Tibial nerve (tissue), 4 donors: ENCODE data around the gene PHF20.
"Not testable (repeated sequence)": the region's sequence is repeated elsewhere in the genome, so short reads cannot be mapped to it uniquely, and the experiment has no call there.

Experiments used
- EP300 ChIP-seq, 2 donors: sonication (generic); formaldehyde crosslinking; IDR thresholded peaks; one replicate each; pipeline ENCODE4 v1.6.1; 2017; ENCODE audit warnings: antibody characterized with exemption in 2 of 2, mild to moderate bottlenecking in 1 of 2
- POLR2A ChIP-seq, 2 donors: fragments of 450-650 bp; IDR thresholded peaks; one replicate each; pipeline ENCODE4 v1.6.1; 2017; ENCODE audit warnings: antibody characterized with exemption in 2 of 2, mild to moderate bottlenecking in 2 of 2, moderate library complexity in 2 of 2
- TF ChIP-seq, protein P1 (sequence below), 5 experiments: fragments of 200-600 bp in 3 of 5; fragments of 450-650 bp in 2 of 5; sonication (generic) in 3 of 5; IDR thresholded peaks; one replicate each; pipeline ENCODE4 v1.5.1; 2016 to 2019; ENCODE audit warnings: antibody characterized with exemption in 5 of 5, mild to moderate bottlenecking in 3 of 5, moderate library complexity in 2 of 5

DNA sequence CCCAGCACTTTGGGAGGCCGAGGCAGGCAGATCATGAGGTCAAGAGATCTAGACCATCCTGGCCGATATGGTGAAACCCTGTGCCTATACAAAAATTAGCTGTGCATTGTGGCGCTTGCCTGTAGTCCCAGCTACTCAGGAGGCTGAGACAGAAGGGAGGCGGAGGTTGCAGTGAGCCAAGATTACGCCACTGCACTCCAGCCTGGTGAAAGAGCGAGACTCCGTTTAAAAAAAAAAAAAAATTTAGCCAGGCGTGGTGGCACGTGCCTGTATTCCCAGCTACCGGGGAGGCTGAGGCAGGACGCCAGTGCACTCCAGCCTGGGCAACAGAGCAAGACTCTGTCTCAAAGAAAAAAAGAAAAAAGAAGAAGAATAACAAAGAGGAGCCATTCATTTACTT lies 10.3 kb upstream of the PHF20 start:
- TF ChIP-seq, protein P1, sequence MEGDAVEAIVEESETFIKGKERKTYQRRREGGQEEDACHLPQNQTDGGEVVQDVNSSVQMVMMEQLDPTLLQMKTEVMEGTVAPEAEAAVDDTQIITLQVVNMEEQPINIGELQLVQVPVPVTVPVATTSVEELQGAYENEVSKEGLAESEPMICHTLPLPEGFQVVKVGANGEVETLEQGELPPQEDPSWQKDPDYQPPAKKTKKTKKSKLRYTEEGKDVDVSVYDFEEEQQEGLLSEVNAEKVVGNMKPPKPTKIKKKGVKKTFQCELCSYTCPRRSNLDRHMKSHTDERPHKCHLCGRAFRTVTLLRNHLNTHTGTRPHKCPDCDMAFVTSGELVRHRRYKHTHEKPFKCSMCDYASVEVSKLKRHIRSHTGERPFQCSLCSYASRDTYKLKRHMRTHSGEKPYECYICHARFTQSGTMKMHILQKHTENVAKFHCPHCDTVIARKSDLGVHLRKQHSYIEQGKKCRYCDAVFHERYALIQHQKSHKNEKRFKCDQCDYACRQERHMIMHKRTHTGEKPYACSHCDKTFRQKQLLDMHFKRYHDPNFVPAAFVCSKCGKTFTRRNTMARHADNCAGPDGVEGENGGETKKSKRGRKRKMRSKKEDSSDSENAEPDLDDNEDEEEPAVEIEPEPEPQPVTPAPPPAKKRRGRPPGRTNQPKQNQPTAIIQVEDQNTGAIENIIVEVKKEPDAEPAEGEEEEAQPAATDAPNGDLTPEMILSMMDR (IDR thresholded peaks at IDR 0.05) = not testable (repeated sequence)
- TF ChIP-seq POLR2A, EP300 (IDR thresholded peaks at IDR 0.05): not testable (repeated sequence)
